ENCODE data around the gene PPP2R1B.

The PPP2R1B gene

GRCh38 chr11:111730871-111731591 is 35.2 kb downstream of the PPP2R1B start:
- TF ChIP-seq POLR2AphosphoS5 (IDR thresholded peaks at IDR 0.05; ENCODE audit: low read depth) (no peak), SPI1 (IDR thresholded peaks at IDR 0.05; ENCODE audit: borderline replicate concordance, low read depth) (no peak), REST (IDR thresholded peaks at IDR 0.05; ENCODE audit: insufficient replicate concordance, low read depth) (no peak), CTCF (IDR thresholded peaks at IDR 0.05; ENCODE audit: insufficient read depth, low read length) (no peak), GABPA (IDR thresholded peaks at IDR 0.05; ENCODE audit: low read depth) (no peak)
- no peak overlapping the region for H3K27ac ChIP-seq (replicated peaks)
- no peaks in the 10 kb centered on the region for H3K27me3 ChIP-seq (ENCODE audit: insufficient read depth, poor library complexity, severe bottlenecking)
- no peak for DNase-seq (ENCODE audit: low read depth in 1 of 2, low spot score in 1 of 2)
- H3K4me3 ChIP-seq (replicated peaks; ENCODE audit: insufficient read depth, low read length) = no peak overlapping the region

- H3K27me3 ChIP-seq (ENCODE audit: insufficient read depth, poor library complexity, severe bottlenecking) = no peaks in the 10 kb centered on the region
- no peak overlapping the region for H3K4me3 ChIP-seq (replicated peaks; ENCODE audit: insufficient read depth, low read length)
- DNase-seq (ENCODE audit: low read depth in 1 of 2, low spot score in 1 of 2) = no peak
- H3K27ac ChIP-seq (replicated peaks) = no peak overlapping the region
- TF ChIP-seq CTCF (IDR thresholded peaks at IDR 0.05; ENCODE audit: insufficient read depth, low read length) (no peak), SPI1 (IDR thresholded peaks at IDR 0.05; ENCODE audit: borderline replicate concordance, low read depth) (no peak), GABPA (IDR thresholded peaks at IDR 0.05; ENCODE audit: low read depth) (no peak), POLR2AphosphoS5 (IDR thresholded peaks at IDR 0.05; ENCODE audit: low read depth) (no peak), REST (IDR thresholded peaks at IDR 0.05; ENCODE audit: insufficient replicate concordance, low read depth) (no peak)
These were observed 36.3 kb downstream of the PPP2R1B start for GRCh38 chr11:111729831-111730311.

GRCh38 chr11:111729071-111729830 is 36.9 kb downstream of the PPP2R1B start:
- TF ChIP-seq REST (IDR thresholded peaks at IDR 0.05; ENCODE audit: insufficient replicate concordance, low read depth) = no peak
- TF ChIP-seq POLR2AphosphoS5 (IDR thresholded peaks at IDR 0.05; ENCODE audit: low read depth) = no peak
- TF ChIP-seq CTCF (IDR thresholded peaks at IDR 0.05; ENCODE audit: insufficient read depth, low read length) = no peak
- TF ChIP-seq SPI1 (IDR thresholded peaks at IDR 0.05; ENCODE audit: borderline replicate concordance, low read depth) = no peak
- no peak for TF ChIP-seq GABPA (IDR thresholded peaks at IDR 0.05; ENCODE audit: low read depth)
- Histone ChIP-seq H3K27me3 (ENCODE audit: insufficient read depth, poor library complexity, severe bottlenecking) (no peaks in the 10 kb centered on the region), H3K4me3 (replicated peaks; ENCODE audit: insufficient read depth, low read length) (no peak overlapping the region), H3K27ac (replicated peaks) (no peak overlapping the region)
- no peak for DNase-seq (ENCODE audit: low read depth in 1 of 2, low spot score in 1 of 2)

Data from HL-60 (cell line).